T-helper 22 cell (primary cell): Measurements from ENCODE around the gene SGSM2.

Source experiments
- DNase-seq: peaks from one replicate; pipeline ENCODE4 v3.0.0-alpha.2; 2020; ENCODE audit warnings: low read depth

Gene SGSM2

DNA sequence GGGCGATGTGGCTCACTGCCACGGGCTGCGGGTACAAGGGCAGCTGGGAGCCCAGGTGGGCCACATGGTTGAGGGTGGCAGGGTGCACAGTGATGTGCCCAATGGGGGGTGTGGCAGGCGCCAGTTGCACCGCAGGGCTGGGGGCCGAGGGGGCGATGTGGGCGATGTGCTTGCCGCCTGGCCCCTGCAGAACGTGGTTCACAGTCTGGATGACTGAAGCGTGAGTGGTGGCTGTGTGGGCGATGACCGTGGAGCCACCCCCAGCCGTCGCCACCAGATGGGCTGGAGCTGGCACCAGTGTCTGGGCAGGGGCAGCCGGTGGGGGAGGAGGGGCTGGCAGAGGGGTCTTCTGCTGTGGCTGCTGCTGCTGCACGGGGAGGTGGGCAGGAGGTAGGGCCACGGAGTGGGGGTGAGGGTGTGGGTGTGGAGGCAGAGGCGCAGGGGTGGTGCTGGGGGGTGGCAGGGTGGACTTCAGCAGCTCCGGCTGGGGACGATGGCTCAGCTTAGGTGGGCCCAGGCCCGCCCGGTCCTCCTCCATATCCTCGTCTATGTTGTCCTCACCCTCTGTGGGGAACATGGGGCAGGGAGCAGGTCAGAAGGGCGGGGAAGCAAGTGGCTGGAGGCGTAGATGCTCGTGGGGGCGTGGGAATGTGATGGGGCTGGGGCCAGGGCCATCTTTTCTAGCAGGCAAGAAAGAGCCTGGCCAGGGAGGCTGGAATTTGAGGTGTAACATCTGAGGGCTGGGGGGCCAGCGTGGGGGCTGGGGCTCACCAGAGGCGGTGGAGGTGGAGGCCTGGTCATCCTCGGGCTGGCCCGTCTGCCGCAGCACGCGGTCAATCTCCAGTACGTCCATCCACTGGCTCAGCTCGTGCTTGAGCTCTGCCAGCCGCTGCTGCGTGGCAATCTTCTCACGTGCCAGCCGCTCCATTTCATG is 50.1 kb downstream of the SGSM2 start:
- no peak for DNase-seq

- no peak for DNase-seq
Observed at GRCh38 chr17:2388020-2388682, 50.9 kb downstream of the SGSM2 start.

- no peak for DNase-seq
Observed at GRCh38 chr17:2388683-2389055, 51.4 kb downstream of the SGSM2 start.

DNA sequence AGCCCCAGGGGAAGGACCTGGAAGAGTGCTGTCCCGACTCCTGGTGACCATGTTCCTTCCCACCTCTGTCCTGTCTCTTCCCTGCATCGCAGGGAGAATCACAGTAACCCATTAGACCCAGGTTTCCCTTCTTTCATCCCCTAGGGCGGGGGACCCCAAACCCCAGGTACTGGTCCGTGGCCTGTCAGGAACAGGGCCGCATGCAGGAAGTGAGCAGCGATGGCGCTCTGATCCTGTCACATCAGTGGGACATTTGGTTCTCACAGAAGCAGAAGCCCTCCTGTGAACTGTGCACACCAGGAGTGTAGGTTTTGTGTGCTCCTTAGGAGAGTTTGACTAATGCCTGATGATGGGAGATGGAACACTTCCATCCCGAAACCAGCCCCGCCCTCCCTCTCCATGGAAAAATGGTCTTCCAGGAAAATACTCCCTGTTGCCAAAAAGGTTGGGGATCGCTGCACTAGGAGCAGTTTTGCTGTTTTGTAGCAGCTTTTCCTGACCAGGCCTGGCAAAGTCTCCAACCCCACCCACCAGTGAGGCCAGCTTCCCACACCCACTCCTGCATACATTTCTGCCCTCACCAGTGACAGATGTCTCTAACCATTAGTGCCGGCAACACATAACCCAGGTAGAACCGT is 53.0 kb downstream of the SGSM2 start:
- DNase-seq: no peak

DNA sequence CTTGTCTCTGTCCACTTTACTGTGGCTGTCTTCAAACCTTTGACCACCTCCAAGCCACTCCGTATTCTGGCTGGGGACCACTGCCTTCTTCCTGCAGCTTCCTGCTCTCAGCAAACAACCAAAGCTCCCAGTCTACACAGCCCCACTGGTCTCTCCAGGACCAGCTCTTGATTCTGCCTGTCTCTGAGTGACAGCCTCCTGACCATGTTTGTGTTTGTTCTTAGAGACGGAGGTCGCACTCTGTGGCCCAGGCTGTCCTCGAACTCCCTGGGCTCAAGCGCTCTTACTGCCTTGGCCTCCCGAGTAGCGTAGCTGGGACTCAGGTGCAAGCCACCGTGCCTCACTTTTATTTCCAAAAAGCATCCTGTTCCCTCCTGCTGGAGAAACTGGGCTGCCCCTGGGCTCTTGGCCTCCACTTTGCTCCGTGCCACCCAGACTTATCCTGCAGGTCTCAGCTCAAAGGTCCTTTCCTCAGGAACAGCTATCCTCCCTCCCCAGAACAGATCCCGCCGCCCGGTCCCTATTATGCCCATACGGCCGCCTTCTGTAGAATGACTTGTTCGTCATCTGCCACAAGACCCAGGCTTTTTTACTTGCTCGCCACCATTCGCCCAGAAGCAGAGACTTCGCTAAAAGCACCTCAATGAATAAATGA is 54.4 kb downstream of the SGSM2 start:
- DNase-seq: no peak

GRCh38 chr17:2392252-2393173 is 55.2 kb downstream of the SGSM2 start:
- DNase-seq: peak; percentile 94

- DNase-seq: peak; percentile 93
Observed at GRCh38 chr17:2393174-2393953, 56.1 kb downstream of the SGSM2 start.

GRCh38 chr17:2393954-2394749 is 56.9 kb downstream of the SGSM2 start:
- no peak for DNase-seq

DNA sequence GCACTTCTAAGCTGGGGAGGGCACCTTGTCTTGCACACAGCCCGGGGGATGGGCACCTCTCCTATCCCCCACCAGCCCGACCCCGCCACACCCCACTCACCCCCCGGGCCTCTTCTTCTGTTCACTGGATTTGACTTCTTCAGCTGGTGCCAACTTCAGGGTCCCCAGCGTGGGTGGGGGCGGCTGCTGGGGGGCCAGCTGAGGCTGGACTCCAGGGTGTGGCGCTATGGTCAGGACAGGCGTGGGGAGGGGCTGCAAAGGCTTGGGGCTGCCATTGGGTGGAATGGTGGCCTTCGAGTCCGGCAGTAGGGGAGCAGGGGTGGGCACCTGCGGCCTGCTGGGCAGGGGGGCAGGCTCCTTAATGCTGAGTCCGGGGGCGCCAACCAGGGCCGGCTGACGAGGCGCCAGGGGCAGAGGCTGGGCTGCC is 57.5 kb downstream of the SGSM2 start:
- no peak for DNase-seq

- DNase-seq: no peak
Observed at GRCh38 chr17:2395258-2396181, 58.2 kb downstream of the SGSM2 start.

GRCh38 chr17:2396192-2396567 is 58.9 kb downstream of the SGSM2 start:
- no peak for DNase-seq

DNA sequence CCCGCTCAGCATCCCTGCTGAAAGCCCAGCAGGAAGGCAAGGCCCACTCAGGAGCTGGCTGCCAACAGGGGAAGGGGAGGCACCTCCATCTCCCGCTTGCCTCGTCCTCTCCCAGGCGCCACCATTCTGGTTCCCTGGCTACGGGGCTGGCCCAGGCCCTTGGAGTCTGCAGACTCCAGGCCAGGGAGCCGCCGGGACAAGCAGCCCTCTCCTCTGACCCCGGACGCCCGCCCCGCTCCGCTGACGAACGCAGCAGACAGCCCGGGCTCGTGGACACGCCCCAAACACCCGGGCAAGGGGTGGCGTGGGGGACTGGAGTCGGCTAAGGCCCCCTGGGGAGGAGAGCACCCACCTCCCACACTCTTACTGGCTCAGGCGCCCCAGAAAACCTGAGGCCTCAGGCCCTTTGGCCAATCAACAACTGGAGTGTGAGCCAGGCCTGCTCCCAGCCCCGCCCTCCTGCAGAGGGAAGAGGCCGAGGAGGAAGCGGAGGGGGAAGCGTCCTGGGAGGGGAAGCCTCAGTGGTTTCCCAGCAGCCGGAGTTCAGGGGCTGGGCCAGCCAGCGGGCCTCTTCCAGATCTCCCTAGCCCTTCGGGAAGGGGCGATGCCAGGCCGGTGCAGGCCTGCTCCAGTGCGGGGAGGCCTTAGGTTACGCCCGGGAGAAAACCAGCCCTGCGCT is 59.4 kb downstream of the SGSM2 start:
- DNase-seq: peak; percentile 34

GRCh38 chr17:2397247-2398171 is 60.2 kb downstream of the SGSM2 start:
- no peak for DNase-seq

- no peak for DNase-seq
Observed at GRCh38 chr17:2398182-2398581, 60.9 kb downstream of the SGSM2 start.

- DNase-seq: peak; percentile 61
Observed at GRCh38 chr17:2398655-2399571, 61.6 kb downstream of the SGSM2 start.
